B cell (primary cell): ENCODE results near the gene STXBP6. TPM values are rescaled to one million over a fixed set of nuclear protein-coding genes. Genes with fewer than 3 reads are reported as not detected.

Source experiments
- ATAC-seq: fragments of 200-7000 bp; cut with Tn5 transposase; one replicate; pipeline ENCODE4 v1.10.0; 2021; ENCODE audit warnings: low read depth, mild to moderate bottlenecking, moderate number of reproducible peaks, moderate library complexity
- CTCF ChIA-PET: fragments of 350-600 bp; sonication (Branson Sonifier 250); formaldehyde crosslinking; loops from one replicate; lab custom pipeline; 2021; ENCODE audit warnings: antibody characterized with exemption, inconsistent platforms; lab: Charles Lee
- POLR2A ChIA-PET: fragments of 350-600 bp; sonication (Branson Sonifier 250); formaldehyde crosslinking; loops from one replicate; lab custom pipeline; 2021; ENCODE audit warnings: antibody characterized with exemption; lab: Charles Lee
- DNase-seq: peaks from one replicate; pipeline ENCODE4 v3.0.0; 2013
- H2AFZ ChIP-seq: 2 replicates; pipeline ENCODE4 v1.6.1; 2012; ENCODE audit warnings: mild to moderate bottlenecking, low read depth, low read length; ENCODE audit not compliant: insufficient read depth, poor library complexity, severe bottlenecking
- H3K27ac ChIP-seq, 2 donors: 1 replicate in 1 of 2; 2 replicates in 1 of 2; pipeline ENCODE4 v1.5.1; 2012 to 2013; ENCODE audit warnings: low read length in 2 of 2, mild to moderate bottlenecking in 2 of 2, moderate library complexity in 1 of 2
- H3K27me3 ChIP-seq, 4 experiments: fragments of 200-600 bp in 1 of 4; sonication (generic) in 1 of 4; replicated peaks in 1 of 4; 1 replicate in 2 of 4; 2 replicates in 2 of 4; pipeline versions ENCODE4 v1.6.1 to v1.7.0; 2013 to 2016; ENCODE audit warnings: low read length in 3 of 4, mild to moderate bottlenecking in 2 of 4, mixed read lengths in 1 of 4, moderate library complexity in 1 of 4; ENCODE audit not compliant: insufficient read depth in 4 of 4, control insufficient read depth in 3 of 4; ENCODE audit errors: control extremely low read depth in 1 of 4
- H3K36me3 ChIP-seq, 2 experiments: replicated peaks in 1 of 2; 1 replicate in 1 of 2; 2 replicates in 1 of 2; pipeline versions ENCODE4 v1.6.1 to v1.7.1; 2013; ENCODE audit warnings: low read length in 1 of 2; ENCODE audit not compliant: insufficient read depth in 2 of 2, control insufficient read depth in 1 of 2; ENCODE audit errors: control extremely low read depth in 1 of 2, extremely low read depth in 1 of 2
- H3K4me1 ChIP-seq, 2 donors: fragments of 200-600 bp in 1 of 2; sonication (generic) in 1 of 2; 1 replicate in 1 of 2; 2 replicates in 1 of 2; pipeline versions ENCODE4 v1.5.1 to v1.6.1; 2013 to 2017; ENCODE audit warnings: low read length in 2 of 2; ENCODE audit not compliant: control insufficient read depth in 2 of 2, insufficient read depth in 2 of 2
- H3K4me2 ChIP-seq: replicated peaks from 2 replicates; pipeline ENCODE3; 2012; ENCODE audit warnings: mild to moderate bottlenecking, low read depth, low read length; ENCODE audit not compliant: poor library complexity, severe bottlenecking
- H3K4me3 ChIP-seq, 5 experiments: fragments of 200-600 bp in 1 of 5; sonication (generic) in 1 of 5; 1 replicate in 3 of 5; 2 replicates in 2 of 5; pipeline versions ENCODE4 v1.5.1 to v1.7.0; 2011 to 2016; ENCODE audit warnings: low read length in 4 of 5, mild to moderate bottlenecking in 4 of 5, low read depth in 2 of 5, control low read depth in 1 of 5, moderate library complexity in 1 of 5; ENCODE audit not compliant: insufficient read depth in 1 of 5; ENCODE audit errors: control extremely low read depth in 1 of 5, extremely low read depth in 1 of 5
- H3K79me2 ChIP-seq: fragments of 200-600 bp; sonication (generic); one replicate; pipeline ENCODE4 v1.6.0; 2016; ENCODE audit warnings: low read length; ENCODE audit not compliant: control insufficient read depth, insufficient read depth
- H3K9ac ChIP-seq: fragments of 200-600 bp; sonication (generic); 2 replicates; pipeline ENCODE4 v1.6.1; 2017; ENCODE audit warnings: mild to moderate bottlenecking, low read length, moderate library complexity
- H3K9me3 ChIP-seq, 3 donors: one replicate each; pipeline versions ENCODE4 v1.6.1 to v1.7.1; 2013; ENCODE audit warnings: low read length in 2 of 3; ENCODE audit not compliant: control insufficient read depth in 2 of 3, insufficient read depth in 1 of 3; ENCODE audit errors: control extremely low read depth in 1 of 3
- H4K20me1 ChIP-seq: 2 replicates; pipeline ENCODE4 v1.6.0; 2012; ENCODE audit warnings: mild to moderate bottlenecking, low read length; ENCODE audit not compliant: insufficient read depth, control insufficient read depth, poor library complexity, severe bottlenecking
- H3K27ac Mint-ChIP-seq: one replicate; pipeline ENCODE4 v1.8.0; 2021; ENCODE audit warnings: mixed read lengths
- H3K27me3 Mint-ChIP-seq: one replicate; pipeline ENCODE4 v1.8.0; 2021; ENCODE audit warnings: mixed read lengths
- H3K4me1 Mint-ChIP-seq: one replicate; pipeline ENCODE4 v1.8.0; 2021; ENCODE audit warnings: mixed read lengths
- H3K4me3 Mint-ChIP-seq: one replicate; pipeline ENCODE4 v1.8.0; 2021; ENCODE audit warnings: mixed read lengths
- H3K9me3 Mint-ChIP-seq: one replicate; pipeline ENCODE4 v1.8.0; 2022; ENCODE audit warnings: mixed read lengths; ENCODE audit not compliant: insufficient read depth
- EZH2 ChIP-seq: IDR thresholded peaks from 2 replicates; pipeline ENCODE4 v1.6.1; 2012; ENCODE audit warnings: borderline replicate concordance, low read depth, mild to moderate bottlenecking, moderate library complexity, low read length; ENCODE audit not compliant: insufficient read depth, poor library complexity, severe bottlenecking
- WGBS: methylation state at CpG from one replicate; pipeline ENCODE4 v1.1.5; 2013; ENCODE audit warnings: missing lambda C conversion rate; ENCODE audit not compliant: insufficient coverage; 5-methylcytosine and 5-hydroxymethylcytosine counted together
- intact Hi-C: fragments of 100-400 bp; cut with micrococcal nuclease; formaldehyde crosslinking; loops from one replicate; pipeline ENCODE4 v1.10.0; 2022
- polyA plus RNA-seq: library from polyadenylated mRNA; depleted of rRNA; stranded (reverse); fragments of >200 nt; gene quantifications from 2 replicates; pipeline ENCODE4 v1.2.3, GENCODE V29; 2012
- total RNA-seq, 2 donors: library from RNA; stranded (reverse); fragments of 120-200 nt in 1 of 2; gene quantifications; 1 replicate in 1 of 2; 2 replicates in 1 of 2; pipeline versions ENCODE4 v1.2.3 to v1.2.4, GENCODE V29; 2013 to 2022
- TF ChIP-seq, protein P1 (sequence below): fragments of 200-600 bp; IDR thresholded peaks from one replicate; pipeline ENCODE4 v1.8.0; 2022; ENCODE audit warnings: antibody characterized with exemption, mild to moderate bottlenecking

Gene STXBP6
- total and polyA plus RNA-seq, 2 donors (not counting 1 experiment from before 2014, with no cell fraction given), result 0.01 TPM; not detected in 1

DNA sequence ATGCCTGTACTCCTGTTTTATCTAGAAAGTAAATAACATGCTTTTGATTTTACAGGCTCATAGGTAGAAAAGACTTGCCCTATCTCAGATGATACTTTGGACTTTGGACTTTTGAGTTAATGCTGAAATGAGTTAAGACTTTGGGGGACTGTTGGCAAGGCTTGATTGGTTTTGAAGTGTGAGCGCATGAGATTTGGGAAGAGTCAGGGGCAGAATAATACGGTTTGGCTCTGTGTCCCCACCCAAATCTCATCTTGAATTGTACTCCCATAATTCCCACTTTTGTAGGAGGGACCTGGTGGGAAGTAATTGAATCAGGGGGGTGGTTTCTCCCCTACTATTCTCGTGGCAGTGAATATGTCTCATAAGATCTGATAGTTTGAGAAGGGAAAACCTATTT is 259.8 kb downstream of the STXBP6 start:
- ATAC-seq (no peak), DNase-seq (no peak)
- no peak overlapping the region for H3K27ac ChIP-seq
- no peaks in the 10 kb centered on the region for H3K9me3 ChIP-seq
- Mint-ChIP-seq H3K27me3 (peaks cover 26% of the 10 kb centered on the region), H3K4me3 (no peak overlapping the region), H3K9me3 (no peaks in the 10 kb centered on the region), H3K27ac (no peak overlapping the region), H3K4me1 (no peaks in the 10 kb centered on the region)
- CTCF ChIA-PET, result no interaction called here
- H3K27me3 ChIP-seq, result peaks cover 0 to 9% (median 0%) of the 10 kb centered on the region in 4 experiments
- no peak overlapping the region for H2AFZ ChIP-seq
- intact Hi-C loops, result no loop called here
- no peaks in the 10 kb centered on the region for H3K4me1 ChIP-seq
- H3K9ac ChIP-seq, result no peak overlapping the region
- H3K79me2 ChIP-seq, result no peaks in the 10 kb centered on the region
- H3K4me2 ChIP-seq, result no peak overlapping the region
- WGBS, result no CpG with 5 or more reads among the region's 3 CpGs
- H3K36me3 ChIP-seq, result no peaks in the 10 kb centered on the region
- TF ChIP-seq, protein P1, sequence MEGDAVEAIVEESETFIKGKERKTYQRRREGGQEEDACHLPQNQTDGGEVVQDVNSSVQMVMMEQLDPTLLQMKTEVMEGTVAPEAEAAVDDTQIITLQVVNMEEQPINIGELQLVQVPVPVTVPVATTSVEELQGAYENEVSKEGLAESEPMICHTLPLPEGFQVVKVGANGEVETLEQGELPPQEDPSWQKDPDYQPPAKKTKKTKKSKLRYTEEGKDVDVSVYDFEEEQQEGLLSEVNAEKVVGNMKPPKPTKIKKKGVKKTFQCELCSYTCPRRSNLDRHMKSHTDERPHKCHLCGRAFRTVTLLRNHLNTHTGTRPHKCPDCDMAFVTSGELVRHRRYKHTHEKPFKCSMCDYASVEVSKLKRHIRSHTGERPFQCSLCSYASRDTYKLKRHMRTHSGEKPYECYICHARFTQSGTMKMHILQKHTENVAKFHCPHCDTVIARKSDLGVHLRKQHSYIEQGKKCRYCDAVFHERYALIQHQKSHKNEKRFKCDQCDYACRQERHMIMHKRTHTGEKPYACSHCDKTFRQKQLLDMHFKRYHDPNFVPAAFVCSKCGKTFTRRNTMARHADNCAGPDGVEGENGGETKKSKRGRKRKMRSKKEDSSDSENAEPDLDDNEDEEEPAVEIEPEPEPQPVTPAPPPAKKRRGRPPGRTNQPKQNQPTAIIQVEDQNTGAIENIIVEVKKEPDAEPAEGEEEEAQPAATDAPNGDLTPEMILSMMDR, result no peak
- no peak for TF ChIP-seq EZH2
- H4K20me1 ChIP-seq, result no peaks in the 10 kb centered on the region
- POLR2A ChIA-PET, result no interaction called here
- no peak overlapping the region for H3K4me3 ChIP-seq

DNA sequence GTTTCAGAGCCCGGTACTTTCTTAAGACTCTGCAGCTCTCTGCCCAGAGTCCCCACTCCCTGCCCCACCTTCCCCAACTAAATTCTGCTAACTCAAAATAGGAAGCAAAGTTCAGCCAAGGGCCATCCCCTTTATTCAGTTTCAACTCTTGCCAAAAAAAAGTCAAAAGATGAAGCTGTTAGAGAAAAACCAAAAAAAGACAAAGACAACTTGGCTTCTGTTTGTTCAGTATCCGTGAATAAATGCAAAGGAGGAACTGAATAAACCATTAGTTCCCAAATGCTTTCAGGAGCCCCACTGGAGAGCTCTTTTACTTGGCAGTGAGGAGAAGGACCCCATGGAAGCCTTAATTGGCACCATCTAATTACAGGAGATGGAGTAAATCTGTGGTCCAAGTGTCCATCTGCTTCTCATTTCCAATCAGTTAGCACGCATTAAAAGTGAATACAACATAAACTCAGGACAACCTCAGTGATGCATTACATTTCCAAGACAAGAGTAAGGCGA is 260.5 kb downstream of the STXBP6 start:
- Histone ChIP-seq H3K4me1 (no peaks in the 10 kb centered on the region), H3K4me2 (no peak overlapping the region)
- CTCF ChIA-PET, result no interaction called here

More for the DNA sequence above, 260.5 kb downstream of the STXBP6 start:
- Histone ChIP-seq H3K9me3 (no peaks in the 10 kb centered on the region), H2AFZ (no peak overlapping the region), H3K79me2 (no peaks in the 10 kb centered on the region), H4K20me1 (no peaks in the 10 kb centered on the region), H3K36me3 (no peaks in the 10 kb centered on the region), H3K27me3 (peaks cover 0 to 5% (median 0%) of the 10 kb centered on the region in 4 experiments), H3K27ac (no peak overlapping the region), H3K9ac (no peak overlapping the region), H3K4me3 (no peak overlapping the region)
- Mint-ChIP-seq H3K9me3 (no peaks in the 10 kb centered on the region), H3K4me3 (no peak overlapping the region), H3K27me3 (peaks cover 26% of the 10 kb centered on the region), H3K27ac (no peak overlapping the region), H3K4me1 (no peaks in the 10 kb centered on the region)
- intact Hi-C loops, result no loop called here
- ATAC-seq (no peak), DNase-seq (no peak)
- TF ChIP-seq, protein P1, result no peak
- TF ChIP-seq EZH2, result no peak
- 40% methylated on average over 2 of the region's 4 CpGs for WGBS
- POLR2A ChIA-PET, result no interaction called here
